NB4 (cell line): ENCODE data around the gene LDLRAD4.

Experiments used
- CTCF ChIP-seq: IDR thresholded peaks from one replicate; pipeline ENCODE4 v1.5.1; 2012; ENCODE audit warnings: low read depth, low read length
- MYC ChIP-seq: IDR thresholded peaks from 2 replicates; pipeline ENCODE4 v1.6.1; 2011; ENCODE audit warnings: low read depth, low read length
- POLR2A ChIP-seq: IDR thresholded peaks from 2 replicates; pipeline ENCODE4 v1.6.1; 2011; ENCODE audit warnings: mild to moderate bottlenecking; ENCODE audit not compliant: insufficient read length; ENCODE audit errors: extremely low read depth

GRCh38 chr18:13231151-13231550 lies 12.6 kb downstream of the LDLRAD4 start:
- TF ChIP-seq CTCF (no peak), POLR2A (no peak), MYC (no peak)
